Measurements from ENCODE around the gene TNS4. TPM values are rescaled to one million over a fixed set of nuclear protein-coding genes. Genes with fewer than 3 reads are reported as not detected.

TNS4 gene
- total RNA-seq, 1 experiment from 2014 or later = 522 TPM

DNA sequence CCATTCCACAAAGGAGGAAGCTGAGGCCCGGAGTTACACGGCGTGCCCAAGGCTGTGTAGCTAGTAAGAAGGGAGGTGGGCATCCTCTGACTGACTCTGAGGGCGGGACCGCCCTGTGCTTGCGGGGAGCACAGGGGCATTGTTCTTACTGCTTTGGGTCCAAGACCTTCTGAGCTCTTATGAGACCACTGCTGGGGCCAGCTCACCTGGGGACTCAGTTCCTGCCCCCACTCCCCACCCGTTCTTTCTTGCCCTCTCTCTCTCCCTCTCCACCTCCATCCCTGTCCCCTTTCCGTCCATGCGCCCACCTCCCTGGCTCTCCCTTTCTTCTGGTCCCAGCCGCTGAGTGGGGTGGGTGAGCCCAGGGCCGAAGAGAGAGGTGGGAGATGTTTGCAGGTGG lies 44.2 kb upstream of the TNS4 start:
- Mint-ChIP-seq H3K27ac (ENCODE audit: low read depth, unreplicated experiment) (no peak overlapping the region), H3K4me1 (ENCODE audit: insufficient read depth, unreplicated experiment) (peaks cover 38% of the 10 kb centered on the region), H3K27me3 (ENCODE audit: insufficient read depth, unreplicated experiment) (no peaks in the 10 kb centered on the region), H3K9me3 (ENCODE audit: unreplicated experiment) (no peaks in the 10 kb centered on the region), H3K36me3 (ENCODE audit: insufficient read depth, unreplicated experiment) (no peaks in the 10 kb centered on the region), H3K4me3 (ENCODE audit: unreplicated experiment) (no peak overlapping the region)
- BruUV-seq (replicated peaks) = no TSS peak
- DNase-seq (ENCODE audit: unreplicated experiment) = no peak
- POLR2A ChIA-PET = interaction anchor here (1.0 kb wide), 1 partner anchor 47 kb away, joined by 3 read pairs; no protein-coding TSS in a partner anchor
- CTCF ChIA-PET = interaction anchor here (0.7 to 1.7 kb wide), 2 partner anchors 12 to 14 kb away, joined by 4 to 6 read pairs; no protein-coding TSS in a partner anchor
- intact Hi-C loops (cut with micrococcal nuclease) = no loop called here
- TF ChIP-seq CTCF (IDR thresholded peaks at IDR 0.05; ENCODE audit: unreplicated experiment) = no peak

DNA sequence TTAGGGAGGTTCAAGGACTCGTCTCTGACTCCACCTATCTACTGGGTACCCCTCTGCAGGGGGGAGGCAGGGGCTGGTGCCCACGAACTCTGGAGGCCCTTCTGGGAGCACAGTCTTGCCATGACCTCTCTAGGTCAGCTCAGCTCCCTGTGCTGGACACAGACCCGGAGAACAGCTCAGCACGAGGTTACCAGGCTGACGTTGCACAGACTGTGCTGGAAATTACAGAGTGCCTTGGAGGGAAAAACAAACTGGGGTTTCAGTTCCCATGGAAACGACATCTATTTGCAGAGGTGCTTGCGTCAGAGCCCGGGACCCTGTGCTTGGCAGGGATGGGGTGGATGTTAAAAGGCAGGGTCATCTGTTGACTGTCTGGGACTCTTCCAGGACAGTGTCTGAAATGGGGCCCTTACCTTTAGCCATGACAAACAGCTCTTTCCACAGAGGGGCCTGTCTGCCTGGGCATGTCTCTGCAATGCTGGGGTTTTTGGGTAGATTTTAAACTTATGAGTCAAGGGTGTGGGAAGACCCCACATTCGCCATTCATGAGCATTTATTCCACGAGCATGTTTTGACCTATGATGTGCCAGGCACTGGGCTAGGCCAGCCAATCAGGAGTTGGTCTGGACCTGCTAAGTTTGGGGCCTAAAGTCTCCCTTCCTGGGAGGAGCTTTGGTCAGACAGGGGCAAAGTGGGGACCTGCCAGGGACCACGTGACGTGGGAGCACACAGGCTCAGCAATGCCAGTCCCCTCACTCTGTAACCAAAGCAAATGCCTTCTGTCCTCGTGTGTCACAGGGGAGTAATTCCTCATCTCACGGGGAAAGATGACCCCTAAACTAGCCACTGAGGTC lies 41.4 kb upstream of the TNS4 start:
- TF ChIP-seq CTCF (IDR thresholded peaks at IDR 0.05; ENCODE audit: unreplicated experiment) = no peak
- BruUV-seq (replicated peaks) = no TSS peak
- intact Hi-C loops (cut with micrococcal nuclease) = no loop called here
- POLR2A ChIA-PET = interaction anchor here (0.5 to 2.0 kb wide), 6 partner anchors 14 to 71 kb away, joined by 3 to 10 read pairs (median 4); no protein-coding TSS in a partner anchor
- no peaks in the 10 kb centered on the region for H3K27me3 Mint-ChIP-seq (ENCODE audit: insufficient read depth, unreplicated experiment)
- no peak overlapping the region for H3K4me3 Mint-ChIP-seq (ENCODE audit: unreplicated experiment)
- DNase-seq (ENCODE audit: unreplicated experiment) = peak; percentile 96
- peaks cover 21% of the 10 kb centered on the region for H3K4me1 Mint-ChIP-seq (ENCODE audit: insufficient read depth, unreplicated experiment)
- no peaks in the 10 kb centered on the region for H3K9me3 Mint-ChIP-seq (ENCODE audit: unreplicated experiment)
- CTCF ChIA-PET = interaction anchor here (0.5 to 1.5 kb wide), 6 partner anchors 9 to 1682 kb away, joined by 3 to 5 read pairs (median 3); no protein-coding TSS in a partner anchor
- peak overlapping the region; percentile 96 for H3K27ac Mint-ChIP-seq (ENCODE audit: low read depth, unreplicated experiment)
- H3K36me3 Mint-ChIP-seq (ENCODE audit: insufficient read depth, unreplicated experiment) = no peaks in the 10 kb centered on the region

GRCh38 chr17:40541873-40542557 lies 40.6 kb upstream of the TNS4 start:
- H3K4me1 Mint-ChIP-seq (ENCODE audit: insufficient read depth, unreplicated experiment) = peaks cover 21% of the 10 kb centered on the region
- H3K27me3 Mint-ChIP-seq (ENCODE audit: insufficient read depth, unreplicated experiment) = no peaks in the 10 kb centered on the region
- intact Hi-C loops (cut with micrococcal nuclease) = no loop called here
- DNase-seq (ENCODE audit: unreplicated experiment) = no peak
- H3K4me3 Mint-ChIP-seq (ENCODE audit: unreplicated experiment) = no peak overlapping the region
- no peaks in the 10 kb centered on the region for H3K36me3 Mint-ChIP-seq (ENCODE audit: insufficient read depth, unreplicated experiment)
- ChIA-PET CTCF (interaction anchor here (0.7 to 1.1 kb wide), 2 partner anchors 13 to 101 kb away, joined by 3 to 4 read pairs; no protein-coding TSS in a partner anchor), POLR2A (interaction anchor here (0.5 to 2.0 kb wide), 5 partner anchors 19 to 70 kb away, joined by 3 to 10 read pairs (median 4); no protein-coding TSS in a partner anchor)
- no peaks in the 10 kb centered on the region for H3K9me3 Mint-ChIP-seq (ENCODE audit: unreplicated experiment)
- TF ChIP-seq CTCF (IDR thresholded peaks at IDR 0.05; ENCODE audit: unreplicated experiment) = no peak
- peak overlapping the region; percentile 96 for H3K27ac Mint-ChIP-seq (ENCODE audit: low read depth, unreplicated experiment)
- no TSS peak for BruUV-seq (replicated peaks)
